Measurements from ENCODE around the gene ANKDD1B.
"Not testable (repeated sequence)": the region's sequence is repeated elsewhere in the genome, so short reads cannot be mapped to it uniquely, and the experiment has no call there.

Gene ANKDD1B
- 0.17 to 0.66 reads per million in 2 experiments for total RNA-seq

- no peak for DNase-seq (ENCODE audit: low read depth)
Observed at GRCh38 chr5:75611311-75612225, at the start of gene ANKDD1B. Gene ANKDD1B (plus strand): TSS chr5:75611453. CDS start chr5:75611635, 182 bp downstream.

- DNase-seq (ENCODE audit: low read depth): not testable (repeated sequence)
Observed at GRCh38 chr5:75565991-75566709, 45.1 kb upstream of the ANKDD1B start.

- no peak for DNase-seq (ENCODE audit: low read depth)
Observed at GRCh38 chr5:75566710-75567309, 44.4 kb upstream of the ANKDD1B start.

- no peak for DNase-seq (ENCODE audit: low read depth)
Observed at GRCh38 chr5:75567710-75568109, 43.5 kb upstream of the ANKDD1B start.

- no peak for DNase-seq (ENCODE audit: low read depth)
Observed at GRCh38 chr5:75568202-75568601, 43.1 kb upstream of the ANKDD1B start.

- no peak for DNase-seq (ENCODE audit: low read depth)
Observed at GRCh38 chr5:75571547-75571946, 39.7 kb upstream of the ANKDD1B start.

- DNase-seq (ENCODE audit: low read depth): no peak
Observed at GRCh38 chr5:75574791-75575190, 36.5 kb upstream of the ANKDD1B start.

GRCh38 chr5:75578280-75578679, 33.0 kb upstream of the ANKDD1B start:
- not testable (repeated sequence) for DNase-seq (ENCODE audit: low read depth)

GRCh38 chr5:75584641-75585040, 26.6 kb upstream of the ANKDD1B start:
- no peak for DNase-seq (ENCODE audit: low read depth)

GRCh38 chr5:75588666-75589065, 22.6 kb upstream of the ANKDD1B start:
- DNase-seq (ENCODE audit: low read depth): no peak

- DNase-seq (ENCODE audit: low read depth): no peak
Observed at GRCh38 chr5:75600535-75600934, 10.7 kb upstream of the ANKDD1B start.

GRCh38 chr5:75601567-75601966, 9.7 kb upstream of the ANKDD1B start:
- DNase-seq (ENCODE audit: low read depth): no peak

GRCh38 chr5:75601996-75602395, 9.3 kb upstream of the ANKDD1B start:
- DNase-seq (ENCODE audit: low read depth): no peak

GRCh38 chr5:75603371-75603770, 7.9 kb upstream of the ANKDD1B start:
- DNase-seq (ENCODE audit: low read depth): no peak

- no peak for DNase-seq (ENCODE audit: low read depth)
Observed at GRCh38 chr5:75603821-75604220, 7.4 kb upstream of the ANKDD1B start.

GRCh38 chr5:75607341-75607740, 3.9 kb upstream of the ANKDD1B start:
- not testable (repeated sequence) for DNase-seq (ENCODE audit: low read depth)

- DNase-seq (ENCODE audit: low read depth): no peak
Observed at GRCh38 chr5:75608870-75609269, 2.4 kb upstream of the ANKDD1B start.

- no peak for DNase-seq (ENCODE audit: low read depth)
Observed at GRCh38 chr5:75610201-75610600, 1.1 kb upstream of the ANKDD1B start.

GRCh38 chr5:75610859-75611310, 368 bp upstream of the ANKDD1B start:
- not testable (repeated sequence) for DNase-seq (ENCODE audit: low read depth)

- no peak for DNase-seq (ENCODE audit: low read depth)
Observed at GRCh38 chr5:75612226-75612569, 945 bp downstream of the ANKDD1B start.

- no peak for DNase-seq (ENCODE audit: low read depth)
Observed at GRCh38 chr5:75612901-75613300, 1.6 kb downstream of the ANKDD1B start.

- no peak for DNase-seq (ENCODE audit: low read depth)
Observed at GRCh38 chr5:75614176-75614575, 2.9 kb downstream of the ANKDD1B start.

All from T follicular helper cell (primary cell).